Measurements from ENCODE around the gene UBR4.
"Not testable (repeated sequence)": the region's sequence is repeated elsewhere in the genome, so short reads cannot be mapped to it uniquely, and the experiment has no call there.

Gene UBR4

GRCh38 chr1:19209990-19210771, at the start of gene UBR4:
UBR4 (minus strand) TSS chr1:19210266; CDS start chr1:19210248, 18 bp downstream.
- DNase-seq (ENCODE audit: low read depth), result peak; percentile 96

GRCh38 chr1:19258353-19258752, 48.3 kb upstream of the UBR4 start:
- no peak for DNase-seq (ENCODE audit: low read depth)

- peak; percentile 28 for DNase-seq (ENCODE audit: low read depth)
Measured at GRCh38 chr1:19257178-19257914, 47.3 kb upstream of the UBR4 start.

- not testable (repeated sequence) for DNase-seq (ENCODE audit: low read depth)
Measured at GRCh38 chr1:19256301-19256700, 46.2 kb upstream of the UBR4 start.

GRCh38 chr1:19255288-19255687, 45.2 kb upstream of the UBR4 start:
- DNase-seq (ENCODE audit: low read depth), result no peak

GRCh38 chr1:19254416-19254815, 44.4 kb upstream of the UBR4 start:
- DNase-seq (ENCODE audit: low read depth), result no peak

- DNase-seq (ENCODE audit: low read depth), result peak; percentile 89
Measured at GRCh38 chr1:19251305-19252196, 41.5 kb upstream of the UBR4 start, which contains the start of the genes EMC1 and MRTO4. EMC1 (minus strand) TSS chr1:19251524; CDS start chr1:19251509, 15 bp downstream. MRTO4 (plus strand) TSS chr1:19251805; CDS start chr1:19251836, 31 bp downstream.

GRCh38 chr1:19250629-19251304, 40.7 kb upstream of the UBR4 start:
- DNase-seq (ENCODE audit: low read depth), result peak; percentile 32

GRCh38 chr1:19240673-19241538, 30.8 kb upstream of the UBR4 start:
- peak; percentile 67 for DNase-seq (ENCODE audit: low read depth)

- DNase-seq (ENCODE audit: low read depth), result no peak
Measured at GRCh38 chr1:19239876-19240275, 29.8 kb upstream of the UBR4 start.

- DNase-seq (ENCODE audit: low read depth), result no peak
Measured at GRCh38 chr1:19234224-19234623, 24.2 kb upstream of the UBR4 start.

GRCh38 chr1:19232524-19232846, 22.4 kb upstream of the UBR4 start:
- no peak for DNase-seq (ENCODE audit: low read depth)

- not testable (repeated sequence) for DNase-seq (ENCODE audit: low read depth)
Measured at GRCh38 chr1:19231736-19232523, 21.9 kb upstream of the UBR4 start.

- DNase-seq (ENCODE audit: low read depth), result no peak
Measured at GRCh38 chr1:19229828-19230325, 19.8 kb upstream of the UBR4 start.

GRCh38 chr1:19229229-19229628, 19.2 kb upstream of the UBR4 start:
- DNase-seq (ENCODE audit: low read depth), result no peak

GRCh38 chr1:19222979-19223824, 13.1 kb upstream of the UBR4 start:
- peak; percentile 69 for DNase-seq (ENCODE audit: low read depth)

GRCh38 chr1:19222573-19222972, 12.5 kb upstream of the UBR4 start:
- no peak for DNase-seq (ENCODE audit: low read depth)

GRCh38 chr1:19220991-19221390, 10.9 kb upstream of the UBR4 start:
- DNase-seq (ENCODE audit: low read depth), result no peak
